ENCODE measurements around the gene MON1A.
"Not testable (repeated sequence)": the region's sequence is repeated elsewhere in the genome, so short reads cannot be mapped to it uniquely, and the experiment has no call there.

Gene MON1A

DNA sequence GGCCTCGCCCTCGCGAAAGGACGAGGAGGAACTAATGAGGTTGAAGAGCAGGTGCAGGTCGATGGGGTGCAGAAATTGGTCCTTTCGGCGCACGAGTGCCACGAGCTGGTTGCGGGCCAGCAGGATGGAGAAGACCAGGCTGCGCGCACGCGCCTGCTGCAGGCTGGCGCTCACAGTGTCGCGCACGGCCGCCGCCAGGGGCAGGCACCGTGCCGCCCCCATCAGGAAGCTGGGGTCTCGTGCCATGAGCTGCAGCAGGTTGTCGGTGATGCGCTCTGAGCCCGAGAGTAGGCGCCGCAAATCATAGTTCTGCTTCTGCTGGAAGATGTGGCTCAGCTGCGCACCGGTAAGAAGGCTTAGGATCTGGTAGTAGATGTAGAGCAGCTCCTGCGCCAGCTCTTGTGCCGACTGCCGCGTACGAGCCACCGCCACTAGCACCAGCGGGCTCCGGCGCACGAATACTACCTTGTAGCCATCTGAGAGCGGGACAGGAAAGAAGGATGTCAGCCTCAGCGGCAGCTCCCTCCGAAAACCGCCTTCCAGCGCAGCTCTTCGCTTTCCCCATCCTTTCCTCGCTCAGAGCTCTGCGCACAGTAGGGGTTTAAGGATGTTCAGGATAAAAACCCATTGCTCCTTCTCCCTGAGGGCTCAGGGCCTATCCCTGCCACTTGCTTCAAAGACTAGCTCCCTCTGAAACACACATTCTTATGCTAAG is 19.0 kb downstream of the MON1A start:
- ChIA-PET CTCF (no interaction called here), POLR2A (ENCODE audit: low non-redundant PET) (no interaction called here)
- no peak for DNase-seq (ENCODE audit: low spot score)
- TF ChIP-seq, protein P1, sequence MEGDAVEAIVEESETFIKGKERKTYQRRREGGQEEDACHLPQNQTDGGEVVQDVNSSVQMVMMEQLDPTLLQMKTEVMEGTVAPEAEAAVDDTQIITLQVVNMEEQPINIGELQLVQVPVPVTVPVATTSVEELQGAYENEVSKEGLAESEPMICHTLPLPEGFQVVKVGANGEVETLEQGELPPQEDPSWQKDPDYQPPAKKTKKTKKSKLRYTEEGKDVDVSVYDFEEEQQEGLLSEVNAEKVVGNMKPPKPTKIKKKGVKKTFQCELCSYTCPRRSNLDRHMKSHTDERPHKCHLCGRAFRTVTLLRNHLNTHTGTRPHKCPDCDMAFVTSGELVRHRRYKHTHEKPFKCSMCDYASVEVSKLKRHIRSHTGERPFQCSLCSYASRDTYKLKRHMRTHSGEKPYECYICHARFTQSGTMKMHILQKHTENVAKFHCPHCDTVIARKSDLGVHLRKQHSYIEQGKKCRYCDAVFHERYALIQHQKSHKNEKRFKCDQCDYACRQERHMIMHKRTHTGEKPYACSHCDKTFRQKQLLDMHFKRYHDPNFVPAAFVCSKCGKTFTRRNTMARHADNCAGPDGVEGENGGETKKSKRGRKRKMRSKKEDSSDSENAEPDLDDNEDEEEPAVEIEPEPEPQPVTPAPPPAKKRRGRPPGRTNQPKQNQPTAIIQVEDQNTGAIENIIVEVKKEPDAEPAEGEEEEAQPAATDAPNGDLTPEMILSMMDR (conservative IDR thresholded peaks at IDR 0.05; ENCODE audit: low read depth) = no peak
- H3K27ac ChIP-seq = no peak overlapping the region; the same call in 1 of the 2 replicates

DNA sequence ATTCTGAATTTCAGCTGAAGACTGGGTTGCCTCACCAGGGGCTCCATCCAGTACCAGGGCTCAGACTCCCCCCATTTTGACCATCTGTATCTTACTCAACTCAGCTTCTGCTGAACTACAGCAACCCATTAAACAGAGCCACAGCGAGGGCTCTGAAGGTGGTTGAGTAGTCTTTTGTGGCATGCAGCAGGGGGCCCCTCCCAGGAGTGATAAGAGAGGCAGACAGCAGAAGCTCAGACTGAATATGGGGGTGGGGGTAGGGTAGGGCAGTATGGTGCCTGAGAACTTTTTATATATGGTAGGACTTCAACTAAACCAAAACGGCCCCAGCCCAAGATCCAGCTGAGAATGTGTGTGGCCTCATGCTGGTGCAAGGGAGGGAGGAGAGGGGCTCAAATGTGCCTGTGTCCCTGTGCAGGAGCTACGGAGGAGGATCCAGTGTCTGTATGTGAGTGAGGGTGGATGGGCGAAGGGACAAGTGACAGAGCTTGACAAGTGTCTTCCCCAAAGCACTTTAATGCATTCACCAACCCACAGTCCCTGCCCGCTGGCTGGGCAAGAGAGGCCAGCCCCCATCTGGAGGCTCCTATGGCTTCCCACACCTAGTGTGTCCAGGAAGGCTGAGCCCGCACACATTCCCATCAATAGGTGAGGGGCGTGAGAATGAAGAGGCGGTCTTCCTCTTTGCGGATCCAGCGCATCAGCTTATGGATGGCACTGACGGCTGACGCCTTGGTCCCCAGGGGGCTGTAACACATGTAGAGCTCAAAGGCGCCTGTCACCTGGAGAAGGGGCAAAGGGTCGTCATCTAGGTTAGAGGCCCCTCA is 21.0 kb downstream of the MON1A start:
- DNase-seq (ENCODE audit: low spot score) = no peak
- ChIA-PET CTCF (no interaction called here), POLR2A (ENCODE audit: low non-redundant PET) (no interaction called here)
- TF ChIP-seq, protein P1 (conservative IDR thresholded peaks at IDR 0.05; ENCODE audit: low read depth) = no peak
- peak overlapping the region; percentile 100 for H3K27ac ChIP-seq

DNA sequence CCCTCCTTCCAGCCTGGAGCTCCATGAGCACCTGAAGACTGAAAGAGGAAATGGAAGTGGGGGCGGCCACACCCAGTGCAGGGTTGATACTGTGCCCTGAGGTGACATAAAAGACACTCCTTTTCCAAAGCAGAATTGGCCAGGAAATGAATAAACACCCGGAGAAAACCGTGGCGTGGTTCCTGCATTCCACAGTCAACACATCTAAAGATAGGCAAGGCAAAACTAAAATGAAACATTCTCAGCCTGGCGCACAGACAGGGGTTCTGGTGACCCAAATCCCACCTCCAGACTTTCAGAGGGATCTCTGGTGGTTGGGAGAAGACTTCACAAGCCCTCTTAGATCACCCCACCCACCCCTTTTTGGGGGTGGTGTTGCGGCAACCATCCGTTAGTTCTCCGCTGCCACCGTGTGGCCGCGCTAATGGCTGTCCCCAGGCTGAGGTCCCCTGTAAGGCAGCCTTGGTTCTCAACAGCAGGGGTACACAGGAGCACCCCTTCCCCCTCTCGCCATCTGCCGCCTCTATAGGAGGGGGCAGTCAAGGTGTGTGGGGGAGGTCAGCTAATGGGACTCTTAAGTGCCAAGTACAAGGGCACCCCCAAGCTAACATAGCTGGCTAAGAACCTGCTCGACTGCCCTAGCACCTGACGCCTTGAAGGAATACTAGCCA is 23.4 kb downstream of the MON1A start:
- peak; percentile 67 for DNase-seq (ENCODE audit: low spot score)
- H3K27ac ChIP-seq = peak overlapping the region; percentile 100
- ChIA-PET CTCF (interaction anchor here (0.5 to 1.5 kb wide), 3 partner anchors 18 to 203 kb away, joined by 3 to 4 read pairs (median 3); no protein-coding TSS in a partner anchor), POLR2A (ENCODE audit: low non-redundant PET) (interaction anchor here (0.7 kb wide), 1 partner anchor 103 kb away, joined by 3 read pairs; the partner anchor contains the start of gene INKA1)
- TF ChIP-seq, protein P1 (conservative IDR thresholded peaks at IDR 0.05; ENCODE audit: low read depth) = peak; percentile 88

DNA sequence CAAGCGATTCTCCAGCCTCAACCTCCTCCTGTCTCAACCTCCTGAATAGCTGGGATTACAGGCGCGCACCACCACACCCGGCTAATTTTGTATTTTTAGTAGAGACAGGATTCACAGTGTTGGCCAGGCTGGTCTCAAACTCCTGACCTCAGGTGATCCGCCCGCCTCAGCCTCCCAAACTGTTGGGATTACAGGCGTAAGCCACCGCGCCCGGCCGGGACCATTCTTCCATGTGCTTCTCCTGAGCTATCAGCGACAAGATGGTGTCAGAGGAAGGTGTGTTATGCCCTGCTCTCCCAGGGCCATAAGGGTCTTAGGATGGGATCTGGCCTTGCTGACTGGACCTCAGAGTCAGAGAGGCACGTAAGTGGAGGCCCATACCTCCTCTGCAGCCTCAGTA is 25.2 kb downstream of the MON1A start:
- POLR2A ChIA-PET (ENCODE audit: low non-redundant PET); DNase-seq (ENCODE audit: low spot score): not testable (repeated sequence)
- CTCF ChIA-PET = interaction anchor here (1.0 kb wide), 1 partner anchor 56 kb away, joined by 3 read pairs; no protein-coding TSS in a partner anchor
- peak overlapping the region; percentile 100 for H3K27ac ChIP-seq

DNA sequence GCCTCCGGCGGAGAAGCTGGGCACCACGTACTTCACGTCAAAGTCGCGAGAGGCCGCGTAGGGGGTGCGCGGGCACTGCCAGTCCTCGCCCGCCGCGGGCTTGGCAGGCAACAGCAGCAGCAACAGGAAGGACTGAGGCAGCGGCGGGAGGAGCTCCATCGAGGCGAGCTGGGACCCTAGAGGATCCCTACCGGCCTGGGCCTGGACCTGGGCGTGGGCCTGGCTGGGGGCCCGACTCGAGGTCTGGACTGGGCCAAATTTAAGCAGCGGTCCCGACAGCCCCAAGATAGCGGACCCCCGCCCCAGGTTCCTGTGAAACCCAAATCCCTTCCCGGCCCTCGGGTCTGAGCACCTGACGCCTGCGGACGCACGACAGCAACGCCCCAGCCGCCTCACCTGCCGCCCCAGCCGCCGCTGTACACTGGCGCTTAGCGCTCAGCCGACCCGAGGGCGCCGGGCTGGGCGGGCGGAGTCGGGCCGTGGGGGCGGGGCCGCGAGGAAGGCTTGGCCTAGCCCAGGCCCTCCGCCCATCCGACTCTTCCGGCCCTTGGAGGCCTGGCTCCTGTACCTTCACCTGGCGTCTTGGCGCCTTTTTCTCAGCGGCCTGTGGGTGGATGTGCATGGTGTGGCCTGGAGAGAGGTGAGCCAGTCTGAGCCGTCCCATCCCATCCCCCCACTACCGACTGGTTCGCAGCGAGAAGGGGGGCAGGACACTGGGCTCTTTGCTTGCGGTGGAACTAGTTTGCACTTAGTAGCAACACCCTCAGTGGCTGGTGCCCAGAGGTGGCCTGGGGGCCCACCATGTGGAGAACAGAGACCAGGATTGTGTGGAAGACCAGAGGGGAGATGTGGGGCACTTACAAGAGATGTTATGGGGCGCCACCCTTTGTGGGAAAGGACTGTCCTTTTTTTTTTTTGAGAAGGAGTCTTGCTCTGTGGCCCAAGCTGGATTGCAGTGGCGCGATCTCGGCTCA is 25.9 kb downstream of the MON1A start, which contains the start of gene MST1R:
TSS of gene MST1R (minus strand) at position 423 of the 974 bp plus-strand sequence. CDS start at position 159, 264 bp downstream.
- H3K27ac ChIP-seq = peak within 1 kb of the TSS; percentile 100
- ChIA-PET CTCF (no interaction called here), POLR2A (ENCODE audit: low non-redundant PET) (no interaction called here)
- DNase-seq (ENCODE audit: low spot score) = peak; percentile 85
- TF ChIP-seq, protein P1 (conservative IDR thresholded peaks at IDR 0.05; ENCODE audit: low read depth) = no peak

Data from RWPE1 (cell line).